ENCODE data around the gene SEC31B.

The SEC31B gene

GRCh38 chr10:100490531-100490930 lies 29.1 kb downstream of the SEC31B start:
- Mint-ChIP-seq H3K4me3 (no peak overlapping the region), H3K27ac (no peak overlapping the region), H3K36me3 (ENCODE audit: low read depth) (peaks cover 35% of the 10 kb centered on the region), H3K4me1 (ENCODE audit: low read depth) (no peaks in the 10 kb centered on the region), H3K9me3 (no peaks in the 10 kb centered on the region), H3K27me3 (no peaks in the 10 kb centered on the region)

- Mint-ChIP-seq H3K9me3 (no peaks in the 10 kb centered on the region), H3K4me1 (ENCODE audit: low read depth) (no peaks in the 10 kb centered on the region)
Measured at GRCh38 chr10:100489396-100489795, 30.3 kb downstream of the SEC31B start.

GRCh38 chr10:100487529-100487928 lies 32.1 kb downstream of the SEC31B start:
- Mint-ChIP-seq H3K27me3 (no peaks in the 10 kb centered on the region), H3K36me3 (ENCODE audit: low read depth) (peaks cover 15% of the 10 kb centered on the region), H3K4me3 (no peak overlapping the region), H3K4me1 (ENCODE audit: low read depth) (no peaks in the 10 kb centered on the region), H3K27ac (no peak overlapping the region), H3K9me3 (no peaks in the 10 kb centered on the region)

More at GRCh38 chr10:100489396-100489795, 30.3 kb downstream of the SEC31B start:
- Mint-ChIP-seq H3K36me3 (ENCODE audit: low read depth) (peaks cover 28% of the 10 kb centered on the region), H3K27ac (no peak overlapping the region), H3K27me3 (no peaks in the 10 kb centered on the region), H3K4me3 (no peak overlapping the region)

- peaks cover 3% of the 10 kb centered on the region for H3K4me1 Mint-ChIP-seq (ENCODE audit: low read depth)
- H3K9me3 Mint-ChIP-seq, result no peaks in the 10 kb centered on the region
- no peak overlapping the region for H3K4me3 Mint-ChIP-seq
- no peak overlapping the region for H3K27ac Mint-ChIP-seq
- H3K27me3 Mint-ChIP-seq, result peaks cover 4% of the 10 kb centered on the region
- H3K36me3 Mint-ChIP-seq (ENCODE audit: low read depth), result peaks cover 13% of the 10 kb centered on the region
Measured at GRCh38 chr10:100485801-100486495, 33.7 kb downstream of the SEC31B start.

- Mint-ChIP-seq H3K27ac (no peak overlapping the region), H3K4me3 (no peak overlapping the region), H3K9me3 (no peaks in the 10 kb centered on the region), H3K27me3 (peaks cover 7% of the 10 kb centered on the region), H3K4me1 (ENCODE audit: low read depth) (peaks cover 3% of the 10 kb centered on the region), H3K36me3 (ENCODE audit: low read depth) (peaks cover 13% of the 10 kb centered on the region)
Measured at GRCh38 chr10:100485366-100485765, 34.3 kb downstream of the SEC31B start.

GRCh38 chr10:100483876-100484666 lies 35.6 kb downstream of the SEC31B start:
- peaks cover 4% of the 10 kb centered on the region for H3K36me3 Mint-ChIP-seq (ENCODE audit: low read depth)
- H3K4me1 Mint-ChIP-seq (ENCODE audit: low read depth), result peaks cover 3% of the 10 kb centered on the region
- H3K4me3 Mint-ChIP-seq, result no peak overlapping the region
- H3K9me3 Mint-ChIP-seq, result no peaks in the 10 kb centered on the region
- peaks cover 17% of the 10 kb centered on the region for H3K27me3 Mint-ChIP-seq
- H3K27ac Mint-ChIP-seq, result no peak overlapping the region

- peaks cover 27% of the 10 kb centered on the region for H3K27me3 Mint-ChIP-seq
- H3K27ac Mint-ChIP-seq, result no peak overlapping the region
- no peak overlapping the region for H3K4me3 Mint-ChIP-seq
- H3K9me3 Mint-ChIP-seq, result no peaks in the 10 kb centered on the region
- H3K4me1 Mint-ChIP-seq (ENCODE audit: low read depth), result peaks cover 3% of the 10 kb centered on the region
- H3K36me3 Mint-ChIP-seq (ENCODE audit: low read depth), result no peaks in the 10 kb centered on the region
Measured at GRCh38 chr10:100482834-100483185, 36.9 kb downstream of the SEC31B start.

GRCh38 chr10:100482181-100482833 lies 37.4 kb downstream of the SEC31B start:
- H3K27ac Mint-ChIP-seq, result no peak overlapping the region

GRCh38 chr10:100481462-100482081 lies 38.1 kb downstream of the SEC31B start:
- H3K9me3 Mint-ChIP-seq, result no peaks in the 10 kb centered on the region
- peak overlapping the region; percentile 78 for H3K4me3 Mint-ChIP-seq
- no peaks in the 10 kb centered on the region for H3K36me3 Mint-ChIP-seq (ENCODE audit: low read depth)
- peaks cover 27% of the 10 kb centered on the region for H3K27me3 Mint-ChIP-seq
- no peak overlapping the region for H3K27ac Mint-ChIP-seq
- H3K4me1 Mint-ChIP-seq (ENCODE audit: low read depth), result peaks cover 3% of the 10 kb centered on the region

More at GRCh38 chr10:100482181-100482833, 37.4 kb downstream of the SEC31B start:
- Mint-ChIP-seq H3K9me3 (no peaks in the 10 kb centered on the region), H3K4me1 (ENCODE audit: low read depth) (peaks cover 3% of the 10 kb centered on the region), H3K4me3 (peak overlapping the region; percentile 78), H3K27me3 (peaks cover 27% of the 10 kb centered on the region), H3K36me3 (ENCODE audit: low read depth) (no peaks in the 10 kb centered on the region)

- Mint-ChIP-seq H3K4me1 (ENCODE audit: low read depth) (peaks cover 3% of the 10 kb centered on the region), H3K9me3 (no peaks in the 10 kb centered on the region), H3K27ac (no peak overlapping the region), H3K4me3 (no peak overlapping the region), H3K27me3 (peaks cover 27% of the 10 kb centered on the region), H3K36me3 (ENCODE audit: low read depth) (no peaks in the 10 kb centered on the region)
Measured at GRCh38 chr10:100480002-100480401, 39.7 kb downstream of the SEC31B start.

GRCh38 chr10:100479037-100479436 lies 40.6 kb downstream of the SEC31B start:
- Mint-ChIP-seq H3K9me3 (no peaks in the 10 kb centered on the region), H3K27ac (no peak overlapping the region), H3K4me1 (ENCODE audit: low read depth) (peaks cover 3% of the 10 kb centered on the region), H3K36me3 (ENCODE audit: low read depth) (no peaks in the 10 kb centered on the region), H3K4me3 (no peak overlapping the region), H3K27me3 (peaks cover 27% of the 10 kb centered on the region)

GRCh38 chr10:100477970-100478369 lies 41.7 kb downstream of the SEC31B start:
- no peak overlapping the region for H3K4me3 Mint-ChIP-seq
- no peaks in the 10 kb centered on the region for H3K36me3 Mint-ChIP-seq (ENCODE audit: low read depth)
- H3K27me3 Mint-ChIP-seq, result peaks cover 30% of the 10 kb centered on the region
- H3K4me1 Mint-ChIP-seq (ENCODE audit: low read depth), result peaks cover 3% of the 10 kb centered on the region
- no peaks in the 10 kb centered on the region for H3K9me3 Mint-ChIP-seq
- no peak overlapping the region for H3K27ac Mint-ChIP-seq

GRCh38 chr10:100470367-100470766 lies 49.3 kb downstream of the SEC31B start:
- Mint-ChIP-seq H3K9me3 (no peaks in the 10 kb centered on the region), H3K4me3 (no peak overlapping the region), H3K27me3 (peaks cover 4% of the 10 kb centered on the region), H3K36me3 (ENCODE audit: low read depth) (no peaks in the 10 kb centered on the region), H3K27ac (no peak overlapping the region), H3K4me1 (ENCODE audit: low read depth) (no peaks in the 10 kb centered on the region)

GRCh38 chr10:100469756-100470155 lies 49.9 kb downstream of the SEC31B start:
- H3K27me3 Mint-ChIP-seq, result peaks cover 4% of the 10 kb centered on the region
- no peak overlapping the region for H3K27ac Mint-ChIP-seq
- H3K36me3 Mint-ChIP-seq (ENCODE audit: low read depth), result no peaks in the 10 kb centered on the region
- no peaks in the 10 kb centered on the region for H3K4me1 Mint-ChIP-seq (ENCODE audit: low read depth)
- no peaks in the 10 kb centered on the region for H3K9me3 Mint-ChIP-seq
- H3K4me3 Mint-ChIP-seq, result no peak overlapping the region

- Mint-ChIP-seq H3K27me3 (peaks cover 4% of the 10 kb centered on the region), H3K9me3 (no peaks in the 10 kb centered on the region), H3K4me3 (no peak overlapping the region), H3K27ac (no peak overlapping the region), H3K4me1 (ENCODE audit: low read depth) (no peaks in the 10 kb centered on the region), H3K36me3 (ENCODE audit: low read depth) (no peaks in the 10 kb centered on the region)
Measured at GRCh38 chr10:100468978-100469377, 50.7 kb downstream of the SEC31B start.
